ENCODE results near the gene CDK19. TPM values are rescaled to one million over a fixed set of nuclear protein-coding genes. Genes with fewer than 3 reads are reported as not detected.

Gene CDK19
- total and polyA plus RNA-seq, 2 of the 13 experiments (the other 11 are each of a cell fraction or from before 2014, with no cell fraction given), result 13.4 to 27.0 TPM

GRCh38 chr6:110815015-110815410 is 256 bp downstream of the CDK19 start (continued):
- TF ChIP-seq EP300 (IDR thresholded peaks at IDR 0.05; ENCODE audit: low read depth in 2 of 2, low read length in 2 of 2) (0 out of 4 replicates have a peak, but pooled peaks of 1 of the 2 experiments have one; percentile 0), EP300 (CRISPR knock-in tag; IDR thresholded peaks at IDR 0.05; ENCODE audit: borderline replicate concordance) (no peak), ZNF766 (CRISPR knock-in tag; IDR thresholded peaks at IDR 0.05; ENCODE audit: borderline replicate concordance) (no peak), ATF7 (IDR thresholded peaks at IDR 0.05) (no peak), ATF7 (CRISPR knock-in tag; IDR thresholded peaks at IDR 0.05) (0 out of 2 replicates have a peak, but pooled peaks have one; percentile 6), ATF6 (CRISPR knock-in tag; conservative IDR thresholded peaks at IDR 0.05) (0 out of 2 replicates have a peak, but pooled peaks have one; percentile 28), SP1 (IDR thresholded peaks at IDR 0.05) (no peak), SP1 (CRISPR knock-in tag; IDR thresholded peaks at IDR 0.05) (no peak), SIX1 (CRISPR knock-in tag; IDR thresholded peaks at IDR 0.05; ENCODE audit: borderline replicate concordance) (no peak), ZNF564 (CRISPR knock-in tag; IDR thresholded peaks at IDR 0.05) (0 out of 2 replicates have a peak, but pooled peaks have one; percentile 44), ZNF318 (CRISPR knock-in tag; IDR thresholded peaks at IDR 0.05) (no peak), PATZ1 (CRISPR knock-in tag; IDR thresholded peaks at IDR 0.05) (peak; percentile 83), ZNF441 (CRISPR knock-in tag; IDR thresholded peaks at IDR 0.05; ENCODE audit: borderline replicate concordance) (peak; percentile 11; the same call in 1 of the 2 replicates), PAX8 (CRISPR knock-in tag; IDR thresholded peaks at IDR 0.05; ENCODE audit: borderline replicate concordance) (peak; percentile 25; the same call in 1 of the 2 replicates), RBFOX2 (IDR thresholded peaks at IDR 0.05; ENCODE audit: low read depth, low read length) (peak; percentile 87), ESRRA (CRISPR knock-in tag; IDR thresholded peaks at IDR 0.05; ENCODE audit: low read depth) (no peak), BHLHE40 (IDR thresholded peaks at IDR 0.05; ENCODE audit: low read length) (0 out of 2 replicates have a peak, but pooled peaks have one; percentile 4), ZFP1 (CRISPR knock-in tag; IDR thresholded peaks at IDR 0.05) (no peak), RORA (CRISPR knock-in tag; IDR thresholded peaks at IDR 0.05) (no peak)

Measured in HepG2 (cell line).